ENCODE measurements around the gene IL25.

- TF ChIP-seq EZH2 (IDR thresholded peaks at IDR 0.05; ENCODE audit: insufficient read depth, poor library complexity, severe bottlenecking) (no peak), EZH2phosphoT487 (IDR thresholded peaks at IDR 0.05; ENCODE audit: insufficient read depth, low read depth) (no peak)
These were observed 8.4 kb downstream of the IL25 start for GRCh38 chr14:23380976-23381375.
